ENCODE measurements around the gene HPS1.

The HPS1 gene

GRCh38 chr10:98377001-98377400 lies 69.7 kb downstream of the HPS1 start:
- DNase-seq (ENCODE audit: low read depth): peak; percentile 11
- H3K4me3 ChIP-seq (ENCODE audit: control insufficient read depth, low read depth, low read length): no peak overlapping the region
- no peak for TF ChIP-seq CTCF (conservative IDR thresholded peaks at IDR 0.05; ENCODE audit: control insufficient read depth, insufficient read depth, low read depth, low read length)

- no peak overlapping the region for H3K4me3 ChIP-seq (ENCODE audit: control insufficient read depth, low read depth, low read length)
- no peak for TF ChIP-seq CTCF (conservative IDR thresholded peaks at IDR 0.05; ENCODE audit: control insufficient read depth, insufficient read depth, low read depth, low read length)
- peak; percentile 38 for DNase-seq (ENCODE audit: low read depth)
Measured at GRCh38 chr10:98376485-98376884, 70.2 kb downstream of the HPS1 start.

GRCh38 chr10:98374217-98374985 lies 72.3 kb downstream of the HPS1 start:
- TF ChIP-seq CTCF (conservative IDR thresholded peaks at IDR 0.05; ENCODE audit: control insufficient read depth, insufficient read depth, low read depth, low read length): no peak
- peak; percentile 88 for DNase-seq (ENCODE audit: low read depth)

GRCh38 chr10:98373260-98374040 lies 73.3 kb downstream of the HPS1 start:
- DNase-seq (ENCODE audit: low read depth): no peak
- no peak for TF ChIP-seq CTCF (conservative IDR thresholded peaks at IDR 0.05; ENCODE audit: control insufficient read depth, insufficient read depth, low read depth, low read length)
- no peak overlapping the region for H3K4me3 ChIP-seq (ENCODE audit: control insufficient read depth, low read depth, low read length)

More at GRCh38 chr10:98374217-98374985, 72.3 kb downstream of the HPS1 start:
- no peak overlapping the region for H3K4me3 ChIP-seq (ENCODE audit: control insufficient read depth, low read depth, low read length)

- H3K4me3 ChIP-seq (ENCODE audit: control insufficient read depth, low read depth, low read length): no peak overlapping the region
- DNase-seq (ENCODE audit: low read depth): no peak
- TF ChIP-seq CTCF (conservative IDR thresholded peaks at IDR 0.05; ENCODE audit: control insufficient read depth, insufficient read depth, low read depth, low read length): no peak
Measured at GRCh38 chr10:98370831-98371820, 75.6 kb downstream of the HPS1 start.

GRCh38 chr10:98369801-98370200 lies 76.9 kb downstream of the HPS1 start:
- TF ChIP-seq CTCF (conservative IDR thresholded peaks at IDR 0.05; ENCODE audit: control insufficient read depth, insufficient read depth, low read depth, low read length): no peak
- H3K4me3 ChIP-seq (ENCODE audit: control insufficient read depth, low read depth, low read length): no peak overlapping the region
- DNase-seq (ENCODE audit: low read depth): no peak
